GM18907 (cell line): Measurements from ENCODE around the gene MRPS18A.

Source experiments
- ATAC-seq: cut with Tn5 transposase; IDR thresholded peaks from one replicate; pipeline ENCODE4 v1.9.1; 2021; ENCODE audit warnings: mild to moderate bottlenecking, moderate library complexity; ENCODE audit not compliant: unreplicated experiment

Gene MRPS18A

DNA sequence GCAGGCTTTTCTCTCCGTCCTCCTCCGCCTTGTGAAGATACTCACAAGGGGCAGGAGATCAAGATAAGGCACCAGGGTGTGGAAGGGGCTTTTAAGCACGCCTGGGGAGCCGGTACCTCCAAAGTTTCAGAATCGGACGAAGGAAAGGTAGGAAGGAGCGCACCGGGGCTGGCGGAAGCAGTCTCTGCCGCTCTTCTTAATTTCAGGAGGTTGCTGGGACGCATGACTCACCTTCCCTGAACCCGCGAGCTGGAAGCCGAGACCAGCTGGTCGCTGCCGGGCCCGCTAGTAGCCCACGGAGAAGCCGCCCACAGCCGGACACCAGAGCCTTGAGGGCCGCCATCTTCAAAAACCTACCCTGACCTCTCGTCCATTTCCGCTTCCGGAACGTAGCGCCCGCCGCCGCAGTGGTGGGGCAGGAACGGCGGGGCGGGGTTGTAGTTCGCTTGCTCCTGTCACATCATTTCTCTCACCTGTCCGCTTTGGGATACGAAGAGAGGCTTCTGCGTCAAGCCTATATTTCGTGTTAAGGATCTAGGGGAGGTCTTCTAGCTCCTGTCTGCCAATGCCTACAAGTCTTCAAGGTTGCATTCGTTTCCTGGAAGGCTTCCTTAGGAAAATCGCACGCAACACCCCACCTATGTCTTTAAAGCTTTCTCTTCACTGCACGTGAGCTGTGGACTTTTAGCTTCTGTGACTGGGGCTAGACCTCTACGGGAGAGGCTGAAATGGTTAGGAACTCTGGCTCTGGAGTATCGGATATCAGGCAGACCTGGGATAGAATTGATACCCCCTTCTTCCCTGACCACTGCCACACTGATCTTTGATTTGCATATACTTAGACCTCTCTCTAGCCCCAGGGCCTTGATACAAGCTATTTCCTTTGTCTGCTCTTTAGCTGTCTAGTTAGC, at the start of gene MRPS18A:
Gene MRPS18A, minus strand, starts transcription at position 355 of the 911 bp plus-strand sequence. Its CDS starts 12 bp downstream, at position 343.
- ATAC-seq = peak; percentile 93

DNA sequence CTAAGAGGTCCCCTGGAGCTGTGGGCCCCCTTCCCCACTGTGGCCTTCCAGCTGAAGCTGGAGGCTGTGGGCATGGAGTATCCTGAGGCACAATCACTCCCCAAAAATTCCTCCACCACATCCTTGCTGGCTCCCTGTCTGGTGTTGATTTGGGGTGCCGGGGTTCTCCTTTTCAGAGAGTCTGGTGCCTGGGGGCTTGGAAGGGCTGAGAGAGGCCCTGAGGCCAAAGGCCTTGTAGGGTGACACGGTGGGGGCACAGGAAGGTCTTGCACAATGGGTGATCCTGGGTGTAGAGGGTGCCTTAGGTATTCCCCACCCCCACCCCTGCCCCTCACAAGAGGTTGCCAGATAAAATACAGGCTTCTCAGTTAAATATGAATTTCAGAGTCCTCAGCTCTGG, 49.3 kb upstream of the MRPS18A start:
- no peak for ATAC-seq

DNA sequence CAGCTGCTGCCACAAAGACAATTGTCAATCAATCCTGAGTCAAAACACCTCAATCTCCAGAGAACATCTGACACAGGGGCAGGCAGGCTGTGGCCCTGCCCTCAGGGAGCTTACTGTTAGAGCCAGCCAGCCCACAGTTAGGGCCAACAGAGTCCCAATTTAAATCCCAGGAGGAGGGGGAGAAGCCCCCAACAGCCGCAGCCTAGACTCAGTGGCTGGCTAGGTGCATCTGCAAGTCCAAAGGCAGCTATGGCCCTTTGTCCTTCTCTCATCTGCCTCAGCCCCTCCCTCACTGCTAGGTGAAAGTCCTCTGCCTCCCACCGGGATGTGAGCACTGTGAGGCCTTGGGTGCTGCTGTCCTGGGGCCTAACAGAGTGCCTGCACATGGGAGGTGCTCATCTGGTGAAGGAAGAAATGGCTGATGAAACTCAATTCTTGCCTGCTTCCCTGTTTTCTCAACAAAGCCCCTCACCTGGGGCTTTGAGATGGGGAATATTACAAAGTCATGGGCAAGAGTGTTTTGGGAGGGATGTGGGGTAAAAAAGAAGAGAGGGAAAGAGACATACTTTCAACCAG, 48.7 kb upstream of the MRPS18A start:
- ATAC-seq = no peak

DNA sequence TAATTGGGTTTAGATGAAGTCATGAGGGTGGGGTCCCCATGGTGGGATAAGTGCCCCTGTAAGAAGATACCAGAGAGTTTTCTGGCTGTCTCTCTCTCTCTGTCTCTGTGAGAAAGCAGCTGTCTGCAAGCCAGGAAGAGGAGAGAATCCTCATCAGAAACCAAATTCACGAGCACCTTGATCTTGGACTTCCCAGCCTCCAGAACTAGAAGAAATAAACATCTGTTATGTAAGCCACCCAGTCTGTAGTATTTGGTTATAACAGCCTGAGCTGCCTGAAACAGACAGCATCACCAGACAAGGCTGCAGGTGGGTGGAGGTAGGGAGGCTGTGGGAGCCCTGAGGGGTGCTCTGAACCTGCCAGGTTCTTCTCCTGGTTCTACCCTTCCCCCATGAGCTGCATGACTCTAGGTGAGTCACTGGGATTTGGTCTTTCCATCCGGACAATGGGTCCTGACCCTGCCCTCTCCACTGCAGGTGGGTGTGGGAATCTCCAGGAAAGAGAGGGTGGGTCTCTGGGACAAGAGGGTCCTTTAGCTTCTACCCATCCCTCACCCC, 48.1 kb upstream of the MRPS18A start:
- ATAC-seq = no peak

DNA sequence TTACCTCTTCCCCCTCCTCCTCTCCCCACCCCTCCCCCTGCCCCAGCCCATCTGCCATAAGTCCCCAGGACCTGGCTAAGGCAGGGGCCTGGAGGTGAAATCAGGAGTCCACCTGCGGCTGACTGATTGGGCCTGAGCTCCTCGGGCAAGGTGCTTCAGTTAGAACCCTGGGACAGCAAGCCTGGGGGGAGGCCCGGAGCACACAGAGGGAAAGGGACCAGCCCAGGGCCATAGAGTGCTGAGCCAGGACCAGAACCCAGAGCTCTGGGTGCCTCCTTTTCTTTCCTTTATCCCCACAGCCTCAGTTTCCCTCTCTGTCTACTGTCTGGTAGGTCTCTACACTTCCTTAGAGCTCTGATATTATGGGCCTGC, 46.7 kb upstream of the MRPS18A start:
- no peak for ATAC-seq

DNA sequence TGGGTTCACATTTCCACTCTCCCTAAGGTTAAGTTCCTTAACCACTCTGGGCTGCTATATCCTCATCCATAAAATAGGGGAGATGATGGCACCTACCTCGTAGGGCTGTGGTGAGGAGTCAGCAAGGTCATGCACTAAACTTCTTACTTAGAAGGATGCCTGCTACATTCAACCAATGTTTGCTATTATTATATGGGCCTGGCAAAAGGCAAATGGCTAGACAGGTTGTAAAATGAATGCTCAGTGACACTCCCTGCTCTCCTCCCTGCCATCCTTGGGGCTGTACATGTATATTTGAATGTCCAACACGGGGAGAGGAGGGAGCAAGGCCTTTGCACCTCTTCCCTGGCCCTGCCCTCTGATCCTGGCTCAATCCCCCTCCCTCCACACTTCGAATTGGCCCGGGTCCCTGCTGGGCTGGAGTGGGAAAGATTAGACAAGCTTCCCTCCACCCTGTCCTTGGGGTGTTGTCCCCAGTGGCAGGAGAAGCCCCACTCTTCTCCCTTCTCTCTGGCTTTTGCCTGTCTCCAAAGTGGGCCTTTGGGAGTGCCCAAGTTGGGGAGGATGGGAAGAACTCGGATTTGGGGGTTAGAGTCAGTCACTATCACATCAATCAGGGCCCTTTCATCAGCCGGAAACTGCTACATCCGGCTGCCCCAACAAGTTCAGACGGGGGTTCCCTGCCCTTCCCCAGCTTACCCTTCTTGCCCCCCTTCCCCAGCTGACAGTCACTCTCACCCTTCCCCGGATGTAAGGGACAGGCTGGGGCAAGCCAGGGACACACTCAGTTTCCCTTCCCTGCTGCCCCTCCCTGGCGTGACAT, 46.1 kb upstream of the MRPS18A start:
- ATAC-seq = peak; percentile 77

DNA sequence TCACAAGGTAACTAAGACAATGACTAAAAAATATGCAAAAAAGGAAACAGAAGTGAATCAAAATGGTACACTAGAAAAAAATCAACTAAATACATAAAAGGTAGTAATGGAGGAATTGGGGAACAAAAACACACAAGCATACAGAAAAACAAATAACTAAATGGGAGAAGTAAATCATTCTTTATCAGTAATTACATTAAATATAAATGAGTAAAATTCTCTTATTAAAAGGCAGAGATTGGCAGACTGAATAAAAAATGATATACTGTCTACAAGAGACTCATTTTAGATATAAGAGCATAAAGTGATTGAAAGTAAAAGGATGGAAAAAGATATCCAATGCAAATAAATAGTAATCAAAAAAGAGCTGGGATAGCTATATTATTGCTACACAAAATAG, 43.0 kb upstream of the MRPS18A start:
- no peak for ATAC-seq

DNA sequence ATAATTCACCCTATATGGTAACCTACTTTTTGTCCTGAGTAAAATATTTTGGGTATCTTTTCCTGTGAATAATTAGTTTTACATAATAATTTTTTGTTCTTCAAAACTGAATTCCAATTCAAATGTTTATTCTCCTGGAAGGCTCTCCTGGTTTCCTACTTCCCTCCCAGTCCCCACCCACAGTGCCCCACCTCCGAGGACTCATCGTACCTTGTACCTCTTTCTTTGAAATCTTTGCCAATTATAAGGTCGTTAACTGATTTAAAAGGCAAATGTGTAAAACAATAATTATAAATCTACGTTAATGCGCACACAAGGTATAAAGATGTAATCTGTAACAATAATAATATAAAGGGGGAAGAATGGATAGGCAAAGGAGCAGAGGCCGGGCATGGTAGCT, 41.9 kb upstream of the MRPS18A start:
- no peak for ATAC-seq

DNA sequence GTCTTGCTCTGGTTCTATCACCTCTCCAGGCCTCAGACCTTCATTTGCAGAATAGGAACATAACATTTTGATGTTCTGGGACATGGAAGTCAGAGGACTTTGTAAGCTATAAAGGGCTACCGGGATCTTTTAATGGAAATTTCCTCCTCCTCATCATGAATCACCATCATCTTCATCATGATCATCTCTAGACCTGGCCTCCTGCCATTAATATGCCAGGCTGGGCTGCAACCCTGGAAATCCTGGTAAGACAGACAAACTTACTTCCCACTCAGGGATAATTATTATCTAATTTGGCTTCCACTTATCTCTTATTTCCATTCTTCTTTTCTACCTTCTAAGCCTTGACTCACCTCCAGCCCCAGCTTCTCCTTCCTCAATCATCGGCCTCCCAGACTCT, 41.0 kb upstream of the MRPS18A start:
- no peak for ATAC-seq

DNA sequence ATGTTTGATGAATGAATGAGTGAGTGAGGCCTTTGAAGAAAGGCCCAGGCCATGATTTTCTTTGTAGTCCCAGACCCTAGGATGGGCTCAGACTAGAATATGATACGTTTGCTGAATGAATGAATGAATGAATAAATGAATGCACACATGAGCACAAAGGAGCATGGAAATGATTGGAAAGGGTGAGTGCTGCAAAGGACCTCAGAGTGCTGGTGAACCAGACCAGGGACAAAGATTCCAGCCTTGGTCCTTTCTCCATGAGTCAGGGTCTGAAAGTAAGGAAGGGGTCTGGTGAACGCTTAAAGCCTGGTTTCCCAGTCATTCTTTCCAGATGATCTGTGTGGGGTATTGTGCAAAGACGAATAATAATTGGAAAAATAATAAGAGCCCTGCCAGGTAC, 40.0 kb upstream of the MRPS18A start:
- ATAC-seq = no peak

DNA sequence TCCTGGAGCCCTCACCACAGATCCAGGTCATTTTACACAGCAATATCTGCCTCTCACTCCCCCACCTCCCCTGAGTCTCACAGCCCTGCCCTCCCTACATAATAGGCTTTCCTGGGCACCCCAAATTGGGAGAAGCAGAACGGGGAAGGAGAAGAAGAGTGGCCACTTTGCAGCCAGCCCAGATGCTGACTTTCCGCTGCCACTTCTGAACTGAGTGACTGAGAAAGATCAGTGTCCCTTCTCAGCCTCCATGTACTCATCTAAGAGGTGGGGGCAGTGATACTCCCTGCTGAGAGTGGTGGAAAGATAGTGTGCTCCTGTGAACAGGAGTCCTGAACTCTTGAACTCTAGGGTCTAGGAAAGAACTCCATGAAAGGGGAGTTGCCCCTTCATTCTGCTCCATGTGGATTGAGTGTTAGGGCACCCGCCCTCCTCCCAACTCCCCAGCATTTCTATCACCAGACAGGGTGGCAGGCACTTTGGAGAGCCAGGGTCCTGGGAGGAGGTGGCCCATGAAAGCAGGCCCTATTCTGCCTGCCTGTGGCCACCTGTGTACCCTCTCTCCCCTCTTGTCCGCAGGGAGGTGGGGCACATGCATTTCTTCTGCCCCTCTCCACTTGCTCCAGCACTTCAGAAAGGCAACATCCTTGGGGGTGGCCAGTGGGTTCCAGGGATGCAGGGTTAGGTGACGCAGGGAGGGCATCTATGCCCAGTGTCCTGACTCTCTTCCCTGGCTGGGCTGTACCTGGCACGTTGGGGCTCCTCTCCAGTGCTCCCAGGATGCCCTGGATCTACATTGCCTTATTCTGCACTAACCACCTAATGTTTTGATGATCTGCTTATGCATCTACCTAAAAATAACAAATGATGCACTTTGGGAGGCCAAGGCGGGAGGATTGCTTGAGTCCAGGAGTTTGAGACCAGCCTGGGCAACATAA, 38.3 kb upstream of the MRPS18A start:
- ATAC-seq = peak; percentile 7

DNA sequence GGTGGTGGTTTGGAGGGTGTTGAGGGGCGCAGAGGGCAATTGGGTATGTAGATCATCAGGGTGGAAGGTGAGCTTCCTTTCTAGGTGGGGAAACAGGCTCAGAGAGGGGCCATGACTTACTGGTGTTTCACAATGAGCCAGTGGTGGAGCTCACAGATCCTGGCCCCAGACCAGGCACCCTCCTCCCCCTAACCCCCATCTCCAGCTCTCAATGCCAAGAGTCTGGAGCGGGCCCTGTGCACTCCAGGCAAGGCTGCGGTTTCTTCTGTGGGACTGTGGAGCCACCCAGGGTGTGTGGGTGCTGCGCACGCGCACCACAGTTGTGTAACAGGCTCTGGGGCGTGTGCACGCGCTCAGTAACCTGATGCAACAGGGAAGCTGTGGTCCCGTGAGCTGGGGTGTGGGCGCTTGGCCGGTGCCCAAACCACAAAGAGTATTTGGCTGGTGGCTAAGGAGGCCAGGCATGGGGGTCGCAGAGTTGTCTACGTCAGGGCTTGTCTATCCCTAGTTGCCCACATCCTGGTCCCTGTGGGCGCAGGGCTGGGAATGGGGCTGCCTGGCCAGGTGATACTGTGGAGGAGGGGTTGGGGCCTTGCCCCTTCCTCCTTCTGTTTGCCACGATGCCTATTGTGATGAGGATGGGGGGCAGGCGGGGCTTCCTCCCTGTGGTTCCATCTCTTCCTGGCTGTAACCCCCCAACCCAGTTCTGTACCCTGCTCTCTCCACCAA, 37.5 kb upstream of the MRPS18A start:
- ATAC-seq = peak; percentile 81

DNA sequence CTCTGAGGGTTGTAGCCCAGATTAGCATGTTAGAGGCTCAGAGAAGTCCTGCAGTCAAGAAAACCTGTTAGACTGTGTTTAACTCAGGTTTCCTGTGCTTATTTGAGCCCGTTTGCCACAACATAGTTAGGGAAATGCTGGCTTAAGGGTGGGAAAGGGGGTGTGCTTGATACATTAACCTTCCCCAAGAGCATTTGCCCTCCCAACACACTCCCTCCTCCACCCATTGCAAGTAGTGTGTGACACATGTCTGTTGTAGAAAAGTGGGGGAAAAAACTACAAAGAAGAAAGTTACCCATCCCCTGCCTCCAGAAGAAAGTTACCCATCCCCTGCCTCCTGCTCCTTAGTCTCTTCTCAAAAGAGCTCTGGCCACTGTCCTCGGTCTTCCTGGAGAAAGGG, 36.8 kb upstream of the MRPS18A start:
- no peak for ATAC-seq

DNA sequence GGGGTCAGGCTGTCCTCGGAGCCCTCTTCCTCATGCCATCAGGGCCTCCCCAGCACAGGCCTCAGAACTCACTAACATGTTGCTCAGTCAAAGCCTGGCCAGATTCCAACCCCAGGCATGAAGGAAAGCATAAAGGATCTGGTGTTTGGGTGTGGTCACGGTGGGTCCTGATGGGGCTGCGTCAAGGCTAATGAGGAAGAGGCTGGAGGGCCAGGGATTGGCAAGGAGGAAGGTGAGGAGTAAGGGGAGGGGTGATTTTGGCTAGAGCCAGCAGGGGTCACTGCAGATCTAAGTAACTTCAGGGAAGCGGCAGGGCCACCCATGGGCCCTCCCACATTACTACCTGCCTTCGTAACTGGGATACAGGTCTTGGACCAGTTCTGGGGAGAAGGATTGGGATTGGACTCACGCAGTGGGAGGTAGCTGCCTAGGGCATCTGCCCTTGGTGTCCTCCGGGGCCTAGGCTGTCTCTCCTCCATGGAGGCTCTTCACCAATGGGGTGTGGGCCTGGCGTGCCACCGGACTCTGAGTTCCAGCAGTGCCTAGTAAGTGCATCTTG, 36.2 kb upstream of the MRPS18A start:
- peak; percentile 56 for ATAC-seq

DNA sequence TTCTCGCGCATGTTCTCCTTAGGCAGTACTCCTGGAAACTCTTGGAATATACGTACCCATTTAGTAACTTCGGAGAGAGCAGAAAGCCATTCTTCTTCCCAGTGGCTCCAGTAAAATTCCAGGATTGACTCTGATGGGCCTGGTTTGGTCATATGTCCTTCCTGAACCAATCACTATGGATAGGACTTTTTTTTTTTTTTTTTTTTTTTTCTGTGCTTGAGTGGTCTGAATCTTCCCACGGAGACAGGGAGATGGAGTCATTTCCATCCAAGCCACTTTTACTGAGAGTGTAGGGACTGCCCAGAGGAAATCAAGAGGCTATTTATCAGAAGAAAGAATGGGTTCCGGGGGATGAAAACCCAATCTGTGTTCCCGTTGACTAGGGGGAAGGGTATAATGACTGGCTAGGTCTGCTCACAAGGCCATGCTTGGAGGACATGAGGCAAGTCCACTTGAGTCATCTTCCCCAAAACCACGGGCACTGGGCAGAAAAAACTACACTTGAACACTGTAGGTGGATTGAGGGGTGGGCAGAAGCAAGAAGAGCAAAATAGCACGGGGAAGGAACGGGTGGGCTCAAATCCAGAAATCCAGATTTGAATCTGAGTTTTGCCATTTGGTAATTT, 35.4 kb upstream of the MRPS18A start:
- no peak for ATAC-seq

DNA sequence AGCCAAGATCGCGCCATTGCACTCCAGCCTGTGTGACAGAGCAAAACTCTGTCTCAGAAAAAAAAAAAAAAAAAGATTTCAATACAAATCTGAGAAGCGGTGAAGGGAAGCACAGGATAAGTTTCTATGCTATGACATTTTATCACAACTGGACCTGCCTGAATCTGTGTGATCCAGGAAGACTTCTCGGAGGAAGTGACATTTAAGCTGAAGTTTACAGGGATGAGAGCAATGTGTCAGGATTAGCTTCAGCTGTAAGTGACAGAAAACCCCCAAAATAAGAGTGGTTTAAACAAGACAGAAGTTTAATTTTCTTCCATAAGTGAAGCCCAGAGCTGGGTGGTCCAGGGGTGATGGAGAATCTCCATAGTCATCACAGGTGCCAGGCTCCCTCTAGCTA, 33.4 kb upstream of the MRPS18A start:
- ATAC-seq = no peak

DNA sequence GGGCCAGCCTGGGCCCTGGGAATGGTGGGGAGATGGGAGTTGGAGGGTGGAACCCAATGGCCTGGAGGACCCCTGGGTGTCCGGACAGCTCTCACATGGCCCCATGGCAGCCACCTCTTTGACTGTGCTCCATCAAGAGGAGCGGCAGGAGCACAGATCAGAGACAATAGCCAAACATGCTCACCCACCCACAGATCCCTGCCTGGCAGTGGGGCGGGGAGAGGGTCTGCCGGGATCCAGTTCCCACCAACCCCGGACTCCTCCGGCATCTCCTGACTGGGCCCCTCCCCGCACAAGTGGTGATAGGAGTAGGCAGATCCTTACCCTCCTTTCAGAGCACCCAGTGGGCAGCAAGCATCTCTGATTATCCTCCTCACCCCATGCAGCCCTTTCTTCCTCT, 31.9 kb upstream of the MRPS18A start:
- no peak for ATAC-seq

DNA sequence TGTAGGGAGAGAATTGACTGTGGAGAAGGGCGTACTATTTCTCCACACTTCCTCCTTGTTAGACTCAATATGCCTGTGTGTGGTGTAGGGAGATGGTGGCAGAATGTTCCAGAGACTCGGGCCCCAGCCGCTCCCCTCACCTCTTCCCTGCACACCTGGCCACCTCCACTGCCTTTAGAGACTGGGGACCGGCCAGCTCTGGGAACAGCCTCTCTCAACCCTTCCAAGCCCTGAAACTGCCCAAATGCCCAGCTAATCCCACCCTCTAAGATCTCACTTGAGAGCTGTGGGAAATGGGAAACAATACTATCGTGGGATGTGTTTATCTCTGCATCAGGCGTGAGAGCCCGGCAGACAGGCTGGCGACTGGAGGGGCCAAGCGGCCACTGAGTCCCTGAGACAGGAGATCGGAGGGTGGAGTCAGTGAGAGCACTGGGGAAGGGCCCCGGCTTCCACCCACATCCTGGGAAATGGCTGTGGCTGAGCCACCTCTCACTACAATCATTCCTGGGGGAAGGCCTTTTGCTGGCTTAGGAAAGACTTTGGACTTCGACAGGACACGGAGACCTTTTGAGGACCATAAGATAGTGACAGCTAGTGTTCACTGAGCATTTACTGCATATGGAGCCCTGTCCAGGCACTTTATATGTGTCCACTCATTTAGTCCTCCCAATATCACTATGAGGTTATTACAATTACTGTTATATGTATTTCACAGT, 31.0 kb upstream of the MRPS18A start:
- no peak for ATAC-seq
